ENCODE measurements around the gene AACS.

DNA sequence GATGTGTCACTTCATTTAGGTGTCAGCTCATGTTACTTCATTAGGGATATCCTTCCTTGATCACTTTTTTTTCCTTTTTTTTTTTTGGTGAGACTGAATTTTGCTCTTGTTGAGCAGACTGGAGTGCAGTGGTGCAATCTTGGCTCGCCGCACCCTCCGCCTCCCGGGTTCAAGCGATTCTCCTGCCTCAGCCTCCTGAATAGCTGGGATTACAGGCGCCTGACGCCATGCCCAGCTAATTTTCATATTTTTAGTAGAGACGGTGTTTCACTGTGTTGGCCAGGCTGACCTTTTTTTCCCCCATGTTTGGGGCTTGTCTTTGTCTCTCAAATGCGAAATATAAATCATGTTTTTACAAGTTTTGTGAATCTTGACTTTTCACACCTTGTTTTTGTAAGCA lies 9.6 kb upstream of the AACS start:
- TF ChIP-seq CTCF (IDR thresholded peaks at IDR 0.05), result no peak
- TF ChIP-seq POLR2A (IDR thresholded peaks at IDR 0.05), result no peak

All from thyroid gland (tissue), 4 donors.